Measurements from ENCODE around the gene UMAD1.

UMAD1 gene

GRCh38 chr7:7793249-7793648 lies 152.7 kb downstream of the UMAD1 start:
- TF ChIP-seq, protein P1, sequence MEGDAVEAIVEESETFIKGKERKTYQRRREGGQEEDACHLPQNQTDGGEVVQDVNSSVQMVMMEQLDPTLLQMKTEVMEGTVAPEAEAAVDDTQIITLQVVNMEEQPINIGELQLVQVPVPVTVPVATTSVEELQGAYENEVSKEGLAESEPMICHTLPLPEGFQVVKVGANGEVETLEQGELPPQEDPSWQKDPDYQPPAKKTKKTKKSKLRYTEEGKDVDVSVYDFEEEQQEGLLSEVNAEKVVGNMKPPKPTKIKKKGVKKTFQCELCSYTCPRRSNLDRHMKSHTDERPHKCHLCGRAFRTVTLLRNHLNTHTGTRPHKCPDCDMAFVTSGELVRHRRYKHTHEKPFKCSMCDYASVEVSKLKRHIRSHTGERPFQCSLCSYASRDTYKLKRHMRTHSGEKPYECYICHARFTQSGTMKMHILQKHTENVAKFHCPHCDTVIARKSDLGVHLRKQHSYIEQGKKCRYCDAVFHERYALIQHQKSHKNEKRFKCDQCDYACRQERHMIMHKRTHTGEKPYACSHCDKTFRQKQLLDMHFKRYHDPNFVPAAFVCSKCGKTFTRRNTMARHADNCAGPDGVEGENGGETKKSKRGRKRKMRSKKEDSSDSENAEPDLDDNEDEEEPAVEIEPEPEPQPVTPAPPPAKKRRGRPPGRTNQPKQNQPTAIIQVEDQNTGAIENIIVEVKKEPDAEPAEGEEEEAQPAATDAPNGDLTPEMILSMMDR (IDR thresholded peaks at IDR 0.05; ENCODE audit: poor library complexity, severe bottlenecking) = no peak
- ATAC-seq (ENCODE audit: low read depth) (no peak), DNase-seq (ENCODE audit: low spot score) (no peak)
- no peaks in the 10 kb centered on the region for H3K27me3 ChIP-seq (ENCODE audit: insufficient read depth, poor library complexity, severe bottlenecking)
- H3K9me3 ChIP-seq (ENCODE audit: severe bottlenecking) = no peaks in the 10 kb centered on the region
- H3K4me1 ChIP-seq (ENCODE audit: insufficient read depth, poor library complexity, severe bottlenecking) = peaks cover 9% of the 10 kb centered on the region
- no peaks in the 10 kb centered on the region for H3K36me3 ChIP-seq (ENCODE audit: low read depth)
- H3K27ac ChIP-seq (ENCODE audit: poor library complexity, severe bottlenecking) = no peak overlapping the region
- H3K4me3 ChIP-seq (ENCODE audit: severe bottlenecking) = no peak overlapping the region

- H3K4me1 ChIP-seq (ENCODE audit: insufficient read depth, poor library complexity, severe bottlenecking) = peaks cover 10% of the 10 kb centered on the region
- no peaks in the 10 kb centered on the region for H3K9me3 ChIP-seq (ENCODE audit: severe bottlenecking)
- no peaks in the 10 kb centered on the region for H3K36me3 ChIP-seq (ENCODE audit: low read depth)
- TF ChIP-seq, protein P1 (IDR thresholded peaks at IDR 0.05; ENCODE audit: poor library complexity, severe bottlenecking) = no peak
- no peaks in the 10 kb centered on the region for H3K27me3 ChIP-seq (ENCODE audit: insufficient read depth, poor library complexity, severe bottlenecking)
- ATAC-seq (ENCODE audit: low read depth) (no peak), DNase-seq (ENCODE audit: low spot score) (no peak)
- no peak overlapping the region for H3K27ac ChIP-seq (ENCODE audit: poor library complexity, severe bottlenecking)
- H3K4me3 ChIP-seq (ENCODE audit: severe bottlenecking) = no peak overlapping the region
These were observed 153.4 kb downstream of the UMAD1 start for GRCh38 chr7:7793921-7794320.

DNA sequence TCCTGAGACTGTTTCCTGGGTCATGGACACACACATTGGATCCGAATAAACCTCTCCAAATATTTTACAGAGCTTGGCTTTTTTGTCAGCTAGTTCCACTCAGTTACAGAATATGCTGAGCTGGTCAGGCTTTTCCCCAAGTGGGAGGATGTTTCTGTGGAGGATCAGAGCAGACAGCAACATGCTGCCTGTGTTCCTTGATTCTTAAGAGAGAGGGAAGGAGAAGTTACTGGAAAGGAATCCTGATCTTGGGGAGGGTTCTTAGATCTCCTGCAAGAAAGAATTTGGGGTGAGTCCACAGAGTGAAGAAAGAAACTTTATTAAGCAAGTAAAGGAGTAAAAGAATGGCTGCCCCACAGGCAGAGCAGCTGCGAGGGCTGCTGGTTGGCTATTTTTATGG lies 154.7 kb downstream of the UMAD1 start:
- no peaks in the 10 kb centered on the region for H3K27me3 ChIP-seq (ENCODE audit: insufficient read depth, poor library complexity, severe bottlenecking)
- no peaks in the 10 kb centered on the region for H3K9me3 ChIP-seq (ENCODE audit: severe bottlenecking)
- no peak overlapping the region for H3K4me3 ChIP-seq (ENCODE audit: severe bottlenecking)
- ATAC-seq (ENCODE audit: low read depth) (no peak), DNase-seq (ENCODE audit: low spot score) (no peak)
- no peaks in the 10 kb centered on the region for H3K36me3 ChIP-seq (ENCODE audit: low read depth)
- TF ChIP-seq, protein P1 (IDR thresholded peaks at IDR 0.05; ENCODE audit: poor library complexity, severe bottlenecking) = no peak
- H3K27ac ChIP-seq (ENCODE audit: poor library complexity, severe bottlenecking) = no peak overlapping the region
- peaks cover 16% of the 10 kb centered on the region for H3K4me1 ChIP-seq (ENCODE audit: insufficient read depth, poor library complexity, severe bottlenecking)

DNA sequence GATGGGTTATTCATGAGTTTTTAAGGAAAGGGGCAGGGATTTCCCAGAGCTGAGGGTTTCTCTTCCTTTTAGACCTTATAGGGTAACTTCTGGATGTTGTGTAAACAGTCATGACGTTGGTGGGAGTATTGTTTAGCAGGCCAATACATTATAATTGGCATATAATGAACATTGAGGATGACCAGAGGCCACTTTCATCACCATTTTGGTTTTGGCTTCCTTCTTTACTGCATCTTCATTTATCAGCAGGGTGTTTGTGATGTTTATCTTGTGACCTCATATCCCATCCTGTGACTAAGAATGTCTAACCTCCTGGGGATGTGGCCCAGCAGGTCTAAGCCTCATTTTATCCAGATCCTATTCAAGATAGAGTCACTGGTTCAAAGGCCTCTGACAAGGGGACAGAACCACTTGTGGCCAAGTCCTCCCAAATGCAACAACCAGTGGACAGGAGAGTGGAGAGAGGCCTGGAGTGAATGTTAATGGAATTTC lies 155.1 kb downstream of the UMAD1 start:
- no peak overlapping the region for H3K27ac ChIP-seq (ENCODE audit: poor library complexity, severe bottlenecking)
- ATAC-seq (ENCODE audit: low read depth) (peak; percentile 61; the same call in 2 of the 3 replicates), DNase-seq (ENCODE audit: low spot score) (no peak)
- H3K36me3 ChIP-seq (ENCODE audit: low read depth) = no peaks in the 10 kb centered on the region
- H3K4me3 ChIP-seq (ENCODE audit: severe bottlenecking) = no peak overlapping the region
- no peaks in the 10 kb centered on the region for H3K9me3 ChIP-seq (ENCODE audit: severe bottlenecking)
- TF ChIP-seq, protein P1 (IDR thresholded peaks at IDR 0.05; ENCODE audit: poor library complexity, severe bottlenecking) = no peak
- H3K27me3 ChIP-seq (ENCODE audit: insufficient read depth, poor library complexity, severe bottlenecking) = no peaks in the 10 kb centered on the region
- H3K4me1 ChIP-seq (ENCODE audit: insufficient read depth, poor library complexity, severe bottlenecking) = peaks cover 12% of the 10 kb centered on the region

DNA sequence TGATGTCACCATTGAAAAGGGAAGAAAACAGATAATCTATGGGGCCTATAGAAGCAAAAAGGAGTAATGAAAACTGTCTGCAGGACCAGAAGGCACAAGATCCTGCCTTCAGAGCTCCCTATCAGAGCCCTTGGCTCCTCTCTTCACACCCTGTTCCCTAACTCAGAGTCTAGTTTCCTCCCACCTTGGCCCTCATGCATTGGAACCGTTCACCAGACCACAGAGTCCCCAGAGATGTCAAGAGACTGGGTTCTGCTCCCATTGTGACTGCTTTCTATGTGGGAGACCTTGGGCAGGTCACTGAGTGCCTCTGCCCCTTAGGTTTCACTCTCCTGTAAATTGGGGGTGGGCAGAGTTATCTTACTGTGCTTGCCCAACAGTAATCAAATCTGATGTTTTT lies 158.0 kb downstream of the UMAD1 start:
- H3K36me3 ChIP-seq (ENCODE audit: low read depth) = no peaks in the 10 kb centered on the region
- ATAC-seq (ENCODE audit: low read depth) (no peak), DNase-seq (ENCODE audit: low spot score) (no peak)
- no peak overlapping the region for H3K4me3 ChIP-seq (ENCODE audit: severe bottlenecking)
- H3K27ac ChIP-seq (ENCODE audit: poor library complexity, severe bottlenecking) = no peak overlapping the region
- H3K4me1 ChIP-seq (ENCODE audit: insufficient read depth, poor library complexity, severe bottlenecking) = peaks cover 12% of the 10 kb centered on the region
- no peaks in the 10 kb centered on the region for H3K9me3 ChIP-seq (ENCODE audit: severe bottlenecking)
- TF ChIP-seq, protein P1 (IDR thresholded peaks at IDR 0.05; ENCODE audit: poor library complexity, severe bottlenecking) = no peak
- H3K27me3 ChIP-seq (ENCODE audit: insufficient read depth, poor library complexity, severe bottlenecking) = no peaks in the 10 kb centered on the region
